HFFc6 (cell line): ENCODE data around the gene LMAN2. TPM values are rescaled to one million over a fixed set of nuclear protein-coding genes. Genes with fewer than 3 reads are reported as not detected.

ENCODE experiments used
- DNase-seq: peaks from one replicate; pipeline ENCODE4 v3.0.0-alpha.2; 2018
- H3K27ac Mint-ChIP-seq: 2 replicates; pipeline ENCODE4 v1.8.0; 2020; ENCODE audit warnings: mild to moderate bottlenecking, mixed read lengths
- H3K27me3 Mint-ChIP-seq: 2 replicates; pipeline ENCODE4 v1.8.0; 2021; ENCODE audit warnings: mild to moderate bottlenecking, moderate library complexity, mixed read lengths; ENCODE audit not compliant: insufficient read depth
- H3K36me3 Mint-ChIP-seq: 2 replicates; pipeline ENCODE4 v1.8.0; 2021; ENCODE audit warnings: low read depth, mixed read lengths
- H3K4me1 Mint-ChIP-seq: 2 replicates; pipeline ENCODE4 v1.8.0; 2020; ENCODE audit warnings: low read depth, mixed read lengths
- H3K4me3 Mint-ChIP-seq: 2 replicates; pipeline ENCODE4 v1.8.0; 2020; ENCODE audit warnings: mild to moderate bottlenecking, moderate library complexity, mixed read lengths
- H3K9me3 Mint-ChIP-seq: 2 replicates; pipeline ENCODE4 v1.8.0; 2020; ENCODE audit warnings: mild to moderate bottlenecking, mixed read lengths
- total RNA-seq, 6 experiments: library from RNA; stranded (reverse); fragmentation: NEBNext Ultra II Directional; extraction: Animal tissue kit (Norgen Biotek cat#: 25700); gene quantifications; 2 replicates in 1 of 6; 3 replicates in 5 of 6; pipeline ENCODE4 v1.2.3, GENCODE V29; 2021
- TF ChIP-seq, protein P1 (sequence below): fragments of 200-600 bp; sonication (generic); IDR thresholded peaks from 2 replicates; pipeline ENCODE4 v1.5.0; 2021; ENCODE audit warnings: antibody characterized with exemption, mild to moderate bottlenecking

Gene LMAN2
- total RNA-seq, 6 experiments from 2014 or later = 153 to 169 (median 164) TPM

DNA sequence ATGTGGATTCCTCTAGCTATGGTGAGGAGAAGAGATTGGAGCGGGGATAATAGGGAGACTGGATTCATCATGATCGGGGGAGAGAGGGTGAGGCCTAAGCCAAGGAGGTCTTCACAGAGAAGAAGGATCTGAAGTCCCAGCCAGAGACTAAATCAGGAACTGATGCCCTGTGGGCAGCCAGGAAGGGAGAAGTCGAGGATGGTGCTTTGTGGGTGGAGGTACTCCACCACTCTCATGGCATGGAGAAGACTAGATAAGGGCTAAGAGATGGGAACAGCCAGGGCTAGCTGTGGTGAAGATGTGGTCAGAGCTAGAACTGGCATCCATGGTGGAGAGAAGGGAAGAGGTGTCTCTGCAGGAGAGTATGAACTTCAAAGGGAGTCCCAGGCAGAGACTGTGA lies 3.2 kb upstream of the LMAN2 start:
- H3K36me3 Mint-ChIP-seq = no peaks in the 10 kb centered on the region; the same call in 1 of the 2 replicates
- no peak overlapping the region for H3K27ac Mint-ChIP-seq
- H3K27me3 Mint-ChIP-seq = peaks cover 17% of the 10 kb centered on the region
- H3K4me3 Mint-ChIP-seq = no peak overlapping the region
- TF ChIP-seq, protein P1, sequence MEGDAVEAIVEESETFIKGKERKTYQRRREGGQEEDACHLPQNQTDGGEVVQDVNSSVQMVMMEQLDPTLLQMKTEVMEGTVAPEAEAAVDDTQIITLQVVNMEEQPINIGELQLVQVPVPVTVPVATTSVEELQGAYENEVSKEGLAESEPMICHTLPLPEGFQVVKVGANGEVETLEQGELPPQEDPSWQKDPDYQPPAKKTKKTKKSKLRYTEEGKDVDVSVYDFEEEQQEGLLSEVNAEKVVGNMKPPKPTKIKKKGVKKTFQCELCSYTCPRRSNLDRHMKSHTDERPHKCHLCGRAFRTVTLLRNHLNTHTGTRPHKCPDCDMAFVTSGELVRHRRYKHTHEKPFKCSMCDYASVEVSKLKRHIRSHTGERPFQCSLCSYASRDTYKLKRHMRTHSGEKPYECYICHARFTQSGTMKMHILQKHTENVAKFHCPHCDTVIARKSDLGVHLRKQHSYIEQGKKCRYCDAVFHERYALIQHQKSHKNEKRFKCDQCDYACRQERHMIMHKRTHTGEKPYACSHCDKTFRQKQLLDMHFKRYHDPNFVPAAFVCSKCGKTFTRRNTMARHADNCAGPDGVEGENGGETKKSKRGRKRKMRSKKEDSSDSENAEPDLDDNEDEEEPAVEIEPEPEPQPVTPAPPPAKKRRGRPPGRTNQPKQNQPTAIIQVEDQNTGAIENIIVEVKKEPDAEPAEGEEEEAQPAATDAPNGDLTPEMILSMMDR = no peak
- H3K4me1 Mint-ChIP-seq = peaks cover 17% of the 10 kb centered on the region
- no peaks in the 10 kb centered on the region for H3K9me3 Mint-ChIP-seq
- DNase-seq = no peak

DNA sequence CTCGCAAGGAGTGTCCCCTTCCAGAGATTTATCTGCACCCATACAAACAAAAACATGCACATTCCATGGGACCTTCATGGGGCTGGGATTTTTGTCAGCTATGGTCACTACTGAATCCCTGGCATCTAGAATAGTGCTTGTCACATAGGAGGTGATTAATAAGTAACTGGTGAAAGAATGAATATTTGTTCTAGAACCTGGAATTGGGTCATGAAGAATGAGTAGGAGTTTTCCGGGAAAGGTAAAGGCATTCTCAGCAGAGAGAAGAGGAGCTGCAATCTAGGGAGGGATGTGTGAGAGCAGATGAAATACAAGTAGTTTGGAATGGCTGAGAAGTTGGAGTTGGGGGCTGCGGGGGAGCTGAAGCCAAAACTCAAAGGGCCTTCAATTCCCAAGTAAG lies 2.8 kb upstream of the LMAN2 start:
- no peak overlapping the region for H3K4me3 Mint-ChIP-seq
- H3K4me1 Mint-ChIP-seq = peaks cover 21% of the 10 kb centered on the region
- no peaks in the 10 kb centered on the region; the same call in 1 of the 2 replicates for H3K36me3 Mint-ChIP-seq
- TF ChIP-seq, protein P1 = no peak
- no peak for DNase-seq
- no peaks in the 10 kb centered on the region for H3K9me3 Mint-ChIP-seq
- H3K27me3 Mint-ChIP-seq = peaks cover 12% of the 10 kb centered on the region
- no peak overlapping the region for H3K27ac Mint-ChIP-seq

DNA sequence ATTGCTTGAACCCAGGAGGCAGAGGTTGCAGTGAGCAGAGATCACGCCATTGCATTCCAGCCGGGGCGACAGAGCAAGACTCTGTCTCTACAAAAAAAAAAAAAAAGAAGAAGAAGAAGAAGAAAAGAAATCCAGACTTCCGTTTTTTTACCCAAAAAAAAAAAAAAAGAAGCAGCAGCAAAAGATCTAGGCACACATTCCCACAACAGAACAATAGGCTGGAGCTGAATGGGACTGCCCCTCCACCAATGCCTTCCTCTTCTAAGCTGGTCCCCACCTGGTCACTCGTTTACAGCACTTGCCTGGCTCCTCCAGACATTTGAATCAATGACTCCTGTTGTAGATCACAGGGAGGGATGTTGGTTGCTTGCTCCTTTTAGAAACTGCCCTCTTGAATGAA lies 1.6 kb upstream of the LMAN2 start:
- TF ChIP-seq, protein P1 = no peak
- H3K36me3 Mint-ChIP-seq = no peaks in the 10 kb centered on the region; the same call in 1 of the 2 replicates
- H3K4me1 Mint-ChIP-seq = peaks cover 26% of the 10 kb centered on the region
- H3K9me3 Mint-ChIP-seq = no peaks in the 10 kb centered on the region
- peaks cover 9% of the 10 kb centered on the region for H3K27me3 Mint-ChIP-seq
- no peak for DNase-seq
- no peak overlapping the region for H3K4me3 Mint-ChIP-seq
- H3K27ac Mint-ChIP-seq = no peak overlapping the region

DNA sequence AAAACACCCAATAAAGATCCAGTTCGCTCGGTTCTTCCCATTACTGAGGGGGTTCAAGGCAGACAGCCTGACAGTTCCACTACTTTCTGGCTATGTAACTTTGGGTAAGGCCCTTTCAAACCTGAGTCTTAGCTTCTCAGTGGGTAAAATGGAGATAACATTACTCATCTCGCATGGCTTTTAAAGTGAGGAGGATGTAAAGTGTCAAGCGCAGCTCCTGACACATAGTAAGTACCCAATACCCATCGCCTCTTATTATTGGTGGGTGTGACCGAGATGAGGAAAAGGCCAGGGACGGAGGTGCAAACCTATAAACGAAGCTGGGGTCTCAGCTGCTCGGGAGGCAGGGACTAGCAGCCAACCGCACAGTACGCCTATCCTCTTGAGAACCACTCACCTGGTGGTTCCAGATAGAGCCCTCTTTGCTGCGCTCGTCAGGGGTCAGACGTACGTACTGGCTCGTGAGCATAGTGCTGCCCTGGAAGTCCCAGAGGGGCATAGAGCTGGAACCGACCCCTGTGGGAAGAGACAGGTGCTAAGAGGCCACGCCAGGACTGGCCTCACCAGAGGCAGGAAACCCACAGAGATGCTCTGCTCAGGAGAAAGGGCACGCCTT lies 584 bp downstream of the LMAN2 start:
- TF ChIP-seq, protein P1 = no peak
- H3K4me3 Mint-ChIP-seq = peak overlapping the region; percentile 98
- H3K27me3 Mint-ChIP-seq = peaks cover 5% of the 10 kb centered on the region
- H3K9me3 Mint-ChIP-seq = no peaks in the 10 kb centered on the region
- peak overlapping the region; percentile 99 for H3K27ac Mint-ChIP-seq
- no peak for DNase-seq
- H3K4me1 Mint-ChIP-seq = peaks cover 37% of the 10 kb centered on the region
- H3K36me3 Mint-ChIP-seq = no peaks in the 10 kb centered on the region; the same call in 1 of the 2 replicates

DNA sequence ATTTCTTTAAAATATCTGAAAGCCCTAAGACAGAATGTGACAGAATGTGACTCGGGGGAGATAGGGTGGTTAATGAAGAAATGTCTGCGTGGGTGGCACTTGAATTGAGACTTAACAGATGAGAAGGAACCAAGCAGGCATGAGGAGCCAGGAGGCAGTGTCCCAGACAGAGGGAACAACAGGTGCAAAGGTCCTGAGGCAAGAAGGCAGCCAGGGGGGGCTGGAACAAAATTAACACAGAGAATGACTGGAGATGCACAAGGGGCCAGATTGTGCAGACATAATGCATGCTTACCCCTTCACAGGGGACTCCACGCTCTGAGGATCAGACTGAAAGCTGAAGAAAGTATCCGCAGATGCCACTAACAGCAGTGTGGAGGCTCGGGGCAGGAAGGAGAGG lies 1.7 kb downstream of the LMAN2 start:
- Mint-ChIP-seq H3K9me3 (no peaks in the 10 kb centered on the region), H3K36me3 (no peaks in the 10 kb centered on the region; the same call in 1 of the 2 replicates), H3K27ac (no peak overlapping the region), H3K4me3 (peak overlapping the region; percentile 98), H3K4me1 (peaks cover 37% of the 10 kb centered on the region), H3K27me3 (no peaks in the 10 kb centered on the region; the same call in 1 of the 2 replicates)
- DNase-seq = no peak
- TF ChIP-seq, protein P1 = no peak
